HUES6 (cell line): ENCODE data around the gene CCDC9B.

Experiments used
- H3K27ac ChIP-seq: 2 replicates; pipeline ENCODE4 v1.7.0; 2013; ENCODE audit warnings: low read depth, mild to moderate bottlenecking, low read length, inconsistent platforms
- H3K27me3 ChIP-seq: 2 replicates; pipeline ENCODE4 v1.6.1; 2013; ENCODE audit warnings: low read length; ENCODE audit not compliant: control insufficient read depth, insufficient read depth
- H3K36me3 ChIP-seq: 2 replicates; pipeline ENCODE4 v1.6.1; 2013; ENCODE audit warnings: low read length; ENCODE audit not compliant: control insufficient read depth, insufficient read depth
- H3K4me1 ChIP-seq: 2 replicates; pipeline ENCODE4 v1.6.1; 2013; ENCODE audit warnings: low read length; ENCODE audit not compliant: control insufficient read depth, insufficient read depth
- H3K4me3 ChIP-seq: 2 replicates; pipeline ENCODE4 v1.5.1; 2013; ENCODE audit warnings: low read depth, low read length
- H3K9ac ChIP-seq: one replicate; pipeline ENCODE4 v1.6.1; 2013; ENCODE audit warnings: mild to moderate bottlenecking, low read length
- H3K9me3 ChIP-seq: 2 replicates; pipeline ENCODE4 v1.6.1; 2013; ENCODE audit warnings: low read depth, low read length; ENCODE audit not compliant: control insufficient read depth, insufficient read depth

CCDC9B gene

DNA sequence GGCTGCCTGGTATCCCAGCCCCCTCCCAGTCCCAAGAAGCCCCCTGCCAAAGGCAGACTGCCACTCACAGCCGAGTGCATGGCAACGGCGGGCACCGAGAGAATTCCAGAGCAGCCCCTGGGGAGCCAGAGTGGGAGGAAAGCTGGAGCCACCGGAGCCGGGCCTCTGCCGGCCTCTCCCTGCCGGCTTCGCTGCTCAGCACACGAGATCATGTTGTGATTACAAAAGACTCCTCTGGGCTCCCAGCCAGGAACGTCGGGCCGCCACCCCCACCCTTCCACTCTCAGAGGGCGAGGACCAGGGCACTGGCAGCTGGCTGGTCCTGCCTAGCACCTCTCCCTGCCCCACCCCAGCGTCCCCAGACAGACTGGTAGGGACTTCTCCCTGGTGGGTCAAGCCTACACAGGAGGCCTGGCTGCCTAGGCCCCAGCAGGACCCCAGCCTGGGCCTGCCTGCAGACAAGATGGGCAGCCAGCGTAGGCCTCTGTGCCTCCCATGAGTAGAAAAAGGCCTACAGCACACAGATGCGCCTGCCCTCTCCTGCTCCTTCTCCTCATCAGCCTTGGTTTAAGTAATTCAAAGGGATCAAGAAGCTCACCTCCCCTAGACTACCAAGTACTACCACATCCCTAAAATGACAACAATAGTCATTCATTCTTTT is at the start of gene CCDC9B:
Gene CCDC9B, minus strand, starts transcription at position 200 of the 661 bp plus-strand sequence. Its CDS starts 120 bp downstream, at position 80.
- H3K27ac ChIP-seq = peak within 1 kb of the TSS; percentile 9; the same call in 1 of the 2 replicates
- no peaks in the 10 kb centered on the region for H3K36me3 ChIP-seq
- no peaks in the 10 kb centered on the region for H3K27me3 ChIP-seq
- H3K9ac ChIP-seq = no peak within 1 kb of the TSS
- H3K4me3 ChIP-seq = no peak within 1 kb of the TSS
- H3K4me1 ChIP-seq = peaks cover 34% of the 10 kb centered on the region
- H3K9me3 ChIP-seq = no peaks in the 10 kb centered on the region

DNA sequence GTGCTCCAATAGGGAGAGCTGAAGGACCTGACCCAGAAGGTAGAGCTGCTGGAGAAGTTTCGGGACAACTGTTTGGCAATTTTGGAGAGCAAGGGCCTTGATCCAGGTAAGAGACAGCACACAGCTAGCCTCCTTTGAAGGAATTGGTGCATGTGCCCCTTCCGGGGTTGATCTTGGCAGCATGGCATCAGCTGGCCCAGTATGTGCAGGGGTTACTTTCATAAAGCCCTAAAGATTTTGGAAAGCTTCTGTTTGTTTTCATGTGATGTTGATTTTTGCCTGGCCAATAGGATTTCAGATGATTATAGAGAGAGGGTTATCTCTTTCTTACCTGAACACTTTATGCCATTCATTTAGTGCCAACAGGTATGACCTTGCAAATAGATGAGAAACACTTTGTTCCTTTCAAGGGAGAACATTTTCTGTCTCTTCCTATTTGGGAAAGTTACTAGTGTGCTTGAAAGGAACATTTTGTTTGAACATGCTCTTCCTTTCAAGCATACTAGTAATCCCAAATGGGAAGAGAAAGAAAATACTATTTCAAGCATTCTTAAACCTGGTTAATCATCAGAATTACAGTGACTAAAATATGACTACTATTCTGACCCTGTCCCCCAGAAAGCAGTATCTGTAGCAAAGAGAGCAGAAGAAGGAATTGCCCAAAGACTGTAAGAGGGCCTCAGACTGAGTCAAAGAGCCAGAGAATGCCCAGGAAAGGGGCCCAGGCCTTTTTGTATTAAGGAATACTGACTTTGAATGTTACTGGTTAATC is 49.3 kb upstream of the CCDC9B start:
- Histone ChIP-seq H3K4me1 (no peaks in the 10 kb centered on the region), H3K27ac (no peak overlapping the region), H3K4me3 (no peak overlapping the region), H3K9ac (no peak overlapping the region), H3K27me3 (no peaks in the 10 kb centered on the region), H3K9me3 (peaks cover 11% of the 10 kb centered on the region), H3K36me3 (peaks cover 96% of the 10 kb centered on the region)

DNA sequence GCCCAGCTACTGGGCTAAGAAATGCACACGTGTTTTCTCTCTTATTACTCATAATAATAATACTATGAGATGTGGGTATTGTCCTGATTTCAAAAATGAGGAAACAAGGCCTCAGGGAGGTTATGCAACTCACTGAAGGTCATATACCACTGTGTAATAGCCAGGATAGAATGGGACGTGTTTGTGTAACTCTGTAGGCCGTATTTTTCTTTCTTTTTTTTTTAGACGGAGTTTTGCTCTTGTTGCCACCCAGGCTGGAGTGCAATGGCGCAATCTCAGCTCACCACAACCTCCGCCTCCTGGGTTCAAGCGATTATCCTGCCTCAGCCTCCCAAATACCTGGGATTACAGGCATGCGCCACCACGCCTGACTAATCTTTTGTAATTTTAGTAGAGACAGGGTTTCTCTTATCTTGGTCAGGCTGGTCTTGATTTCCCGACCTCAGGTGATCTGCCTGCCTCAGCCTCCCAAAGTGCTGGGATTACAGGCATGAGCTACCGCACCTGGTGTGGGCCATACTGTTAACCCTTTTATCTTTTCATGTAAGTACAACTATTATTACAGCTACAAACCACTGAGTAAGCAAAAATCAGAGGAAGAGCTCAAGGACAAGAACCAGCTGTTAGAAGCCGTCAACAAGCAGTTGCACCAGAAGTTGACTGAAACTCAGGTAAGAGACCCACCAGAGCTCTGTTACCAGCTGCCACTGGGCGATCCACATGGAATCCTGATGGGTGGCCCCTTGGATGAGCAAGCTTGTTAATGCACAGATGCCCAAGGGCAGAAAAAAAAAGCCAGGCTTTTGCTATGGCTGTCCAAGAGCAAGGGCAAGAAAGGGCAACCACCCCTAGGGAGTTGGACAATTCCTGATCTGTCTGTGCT is 48.4 kb upstream of the CCDC9B start:
- Histone ChIP-seq H3K27ac (no peak overlapping the region), H3K4me1 (no peaks in the 10 kb centered on the region), H3K27me3 (no peaks in the 10 kb centered on the region), H3K36me3 (peaks cover 96% of the 10 kb centered on the region), H3K9me3 (peaks cover 11% of the 10 kb centered on the region), H3K9ac (no peak overlapping the region), H3K4me3 (no peak overlapping the region)

DNA sequence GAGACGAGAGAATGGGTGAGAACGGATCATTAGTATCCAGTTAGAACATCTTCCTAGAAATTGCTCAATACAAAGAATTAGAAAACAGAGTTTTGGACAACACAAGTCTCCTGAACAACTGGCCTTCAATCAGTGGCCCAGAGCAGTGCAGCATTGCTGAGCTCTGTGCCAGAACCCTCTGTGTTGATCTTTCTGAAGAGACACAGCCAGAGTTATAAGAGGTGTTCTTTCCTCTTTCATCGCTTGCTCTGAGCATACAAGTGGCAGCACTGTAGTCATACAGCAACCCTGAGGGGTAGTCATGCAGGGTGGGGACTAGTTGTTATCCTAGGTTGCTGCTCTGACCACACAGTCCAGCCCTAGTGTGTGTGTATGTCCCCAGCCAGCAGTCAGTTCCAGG is 45.7 kb upstream of the CCDC9B start:
- H3K4me3 ChIP-seq = no peak overlapping the region
- H3K9ac ChIP-seq = no peak overlapping the region
- H3K27me3 ChIP-seq = no peaks in the 10 kb centered on the region
- no peak overlapping the region for H3K27ac ChIP-seq
- peaks cover 69% of the 10 kb centered on the region for H3K36me3 ChIP-seq
- H3K9me3 ChIP-seq = peaks cover 11% of the 10 kb centered on the region
- peaks cover 8% of the 10 kb centered on the region; the same call in 1 of the 2 replicates for H3K4me1 ChIP-seq

DNA sequence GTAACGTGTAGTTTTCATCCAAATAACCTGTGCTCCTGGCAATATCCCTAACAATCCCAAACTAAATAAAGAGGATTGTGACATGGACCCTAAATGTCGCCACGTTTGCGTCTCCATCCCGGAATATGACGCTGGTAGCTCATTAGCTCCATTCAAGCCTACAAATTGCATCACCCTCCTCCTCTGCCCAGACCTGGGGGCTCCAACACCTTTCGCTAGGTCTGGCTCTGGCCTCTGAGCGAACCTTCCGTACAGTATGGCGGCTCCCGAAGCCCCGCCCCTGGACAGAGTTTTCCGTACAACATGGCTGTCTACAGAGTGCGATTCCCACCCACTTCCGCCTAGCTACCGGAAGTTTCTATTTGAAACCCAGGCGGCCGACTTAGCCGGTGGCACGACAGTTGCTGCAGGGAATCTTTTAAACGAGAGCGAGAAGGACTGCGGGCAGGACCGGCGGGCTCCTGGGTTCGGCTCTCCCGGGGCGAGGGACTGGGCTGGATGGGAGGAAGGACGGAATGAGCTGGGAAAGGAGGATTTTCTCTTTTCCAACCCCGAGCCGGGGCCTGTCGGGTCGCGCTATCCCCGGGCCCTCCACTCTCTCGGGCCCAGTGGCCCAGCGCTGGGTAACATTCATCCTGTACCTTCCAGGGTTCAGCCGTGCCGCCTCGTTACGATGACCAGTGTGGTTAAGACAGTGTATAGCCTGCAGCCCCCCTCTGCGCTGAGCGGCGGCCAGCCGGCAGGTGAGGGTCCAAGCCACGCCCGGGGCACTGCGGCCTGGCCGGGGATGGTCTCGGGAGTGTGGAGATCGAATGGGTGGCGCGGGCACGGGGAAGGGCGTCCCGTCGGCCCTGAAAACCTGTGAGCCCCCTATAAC is 42.1 kb upstream of the CCDC9B start, which contains the start of gene KNSTRN:
Gene KNSTRN, plus strand, starts transcription at position 142 of the 877 bp plus-strand sequence. Its CDS starts 115 bp downstream, at position 257.
- Histone ChIP-seq H3K36me3 (peaks cover 34% of the 10 kb centered on the region), H3K4me3 (peak within 1 kb of the TSS; percentile 73), H3K27ac (peak within 1 kb of the TSS; percentile 47; the same call in 1 of the 2 replicates), H3K9ac (peak within 1 kb of the TSS; percentile 71), H3K9me3 (peaks cover 11% of the 10 kb centered on the region), H3K4me1 (peaks cover 8% of the 10 kb centered on the region; the same call in 1 of the 2 replicates), H3K27me3 (no peaks in the 10 kb centered on the region)

DNA sequence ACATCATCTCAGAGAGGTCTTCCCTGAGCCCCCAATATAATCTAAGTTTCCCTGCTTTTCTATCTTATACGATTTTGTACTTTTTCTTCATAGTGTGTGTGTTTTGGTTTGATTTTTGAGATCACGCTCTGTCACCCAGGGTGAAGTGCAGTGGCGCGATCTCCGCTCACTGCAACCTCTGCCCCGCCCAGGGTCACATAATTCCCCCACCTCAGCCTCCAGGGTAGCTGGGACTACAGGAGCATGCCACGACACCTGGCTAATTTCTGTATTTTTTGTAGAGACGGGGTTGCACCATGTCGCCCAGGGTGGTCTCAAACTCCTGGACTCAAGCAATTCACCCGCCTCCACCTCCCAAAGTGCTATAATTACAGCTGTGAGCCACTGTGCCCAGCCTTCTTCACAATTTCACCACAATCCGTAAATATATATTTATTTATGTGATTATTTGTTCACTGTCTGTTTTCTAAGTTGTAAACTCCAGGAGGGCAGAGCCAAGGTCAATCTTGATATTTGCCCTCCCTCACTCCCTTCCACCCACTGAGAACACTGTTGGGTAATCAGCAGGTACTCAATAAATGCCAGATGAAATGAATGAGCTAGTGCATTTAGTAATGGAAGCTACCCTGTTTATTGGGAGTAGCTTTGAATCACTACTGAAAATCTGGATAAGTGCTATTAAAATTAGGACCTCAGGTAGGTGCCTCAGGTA is 41.2 kb upstream of the CCDC9B start:
- H3K4me1 ChIP-seq = peaks cover 8% of the 10 kb centered on the region; the same call in 1 of the 2 replicates
- H3K36me3 ChIP-seq = peaks cover 25% of the 10 kb centered on the region
- H3K9me3 ChIP-seq = peaks cover 4% of the 10 kb centered on the region; the same call in 1 of the 2 replicates
- no peaks in the 10 kb centered on the region for H3K27me3 ChIP-seq
- H3K27ac ChIP-seq = no peak overlapping the region
- H3K4me3 ChIP-seq = peak overlapping the region; percentile 73
- H3K9ac ChIP-seq = no peak overlapping the region

DNA sequence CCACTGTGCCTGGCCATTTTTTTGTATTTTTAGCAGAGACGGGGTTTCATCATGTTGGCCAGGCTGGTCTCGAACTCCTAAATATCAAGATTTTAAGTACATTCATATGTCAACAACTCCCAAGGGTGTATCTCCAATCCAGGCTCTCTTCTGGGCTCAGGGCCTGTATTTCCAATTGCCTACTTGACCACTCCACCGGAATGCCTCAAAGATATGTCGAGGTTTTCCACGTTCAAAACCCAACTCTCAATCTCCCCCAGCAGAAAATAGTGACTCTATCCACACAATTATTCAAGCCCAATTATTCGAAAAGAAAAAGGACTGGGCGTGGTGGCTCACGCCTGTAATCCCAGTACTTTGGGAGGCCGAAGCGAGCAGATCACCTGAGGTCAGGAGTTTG is 39.9 kb upstream of the CCDC9B start:
- H3K9me3 ChIP-seq = no peaks in the 10 kb centered on the region
- H3K4me1 ChIP-seq = peaks cover 8% of the 10 kb centered on the region; the same call in 1 of the 2 replicates
- no peak overlapping the region for H3K9ac ChIP-seq
- no peak overlapping the region for H3K27ac ChIP-seq
- peaks cover 13% of the 10 kb centered on the region for H3K36me3 ChIP-seq
- H3K27me3 ChIP-seq = no peaks in the 10 kb centered on the region
- H3K4me3 ChIP-seq = no peak overlapping the region

DNA sequence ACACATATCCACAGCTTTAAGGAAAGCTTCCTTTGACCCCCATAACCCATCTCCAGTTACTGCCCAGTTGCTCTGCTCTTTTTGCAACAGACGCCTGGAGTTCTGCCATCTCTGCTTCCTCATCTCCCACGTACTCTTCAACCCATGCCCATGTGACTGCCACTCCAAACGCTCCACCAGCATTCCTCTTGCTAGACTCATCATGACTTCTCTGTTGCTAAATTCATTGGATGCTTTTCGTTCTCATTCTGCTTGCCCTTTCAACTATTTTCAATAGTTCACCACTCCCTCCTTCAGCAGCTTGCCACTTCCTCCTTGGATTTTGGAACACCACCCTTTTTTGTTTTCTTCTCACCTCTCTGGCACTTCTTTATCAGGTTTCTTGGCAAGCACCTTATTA is 39.1 kb upstream of the CCDC9B start:
- H3K9me3 ChIP-seq = no peaks in the 10 kb centered on the region
- H3K27me3 ChIP-seq = no peaks in the 10 kb centered on the region
- peaks cover 5% of the 10 kb centered on the region for H3K36me3 ChIP-seq
- H3K27ac ChIP-seq = no peak overlapping the region
- H3K4me3 ChIP-seq = no peak overlapping the region
- H3K9ac ChIP-seq = no peak overlapping the region
- H3K4me1 ChIP-seq = peaks cover 8% of the 10 kb centered on the region; the same call in 1 of the 2 replicates

DNA sequence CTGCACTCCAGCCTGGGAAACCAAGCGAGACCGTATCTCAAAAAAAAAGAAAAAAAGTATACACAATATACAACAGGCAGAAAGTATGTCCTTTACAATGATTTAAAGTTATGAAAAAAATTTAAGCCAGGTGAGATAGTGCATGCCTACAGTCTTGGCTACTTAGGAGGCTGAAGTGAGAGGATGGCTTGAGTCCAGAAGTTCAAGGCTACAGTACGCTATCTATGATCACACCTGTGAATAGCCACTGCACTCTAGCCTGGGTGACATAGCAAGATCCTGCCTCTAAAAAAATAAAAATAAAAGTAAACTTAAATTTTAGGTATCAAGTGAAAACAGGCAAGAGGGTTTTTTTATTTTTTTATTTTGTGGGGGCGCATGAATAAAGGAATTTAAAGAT is 38.6 kb upstream of the CCDC9B start:
- H3K4me3 ChIP-seq = no peak overlapping the region
- H3K4me1 ChIP-seq = peaks cover 8% of the 10 kb centered on the region; the same call in 1 of the 2 replicates
- no peak overlapping the region for H3K27ac ChIP-seq
- H3K9me3 ChIP-seq = no peaks in the 10 kb centered on the region
- H3K9ac ChIP-seq = no peak overlapping the region
- H3K36me3 ChIP-seq = peaks cover 1% of the 10 kb centered on the region; the same call in 1 of the 2 replicates
- no peaks in the 10 kb centered on the region for H3K27me3 ChIP-seq
